Measurements from ENCODE around the gene MGAT4A.

MGAT4A gene

GRCh38 chr2:98572211-98572610, 158.7 kb downstream of the MGAT4A start:
- H3K27ac ChIP-seq (ENCODE audit: low read depth, low read length) = no peak overlapping the region
- no peak overlapping the region for H2AFZ ChIP-seq (ENCODE audit: low read length, unreplicated experiment)
- H3K36me3 ChIP-seq (ENCODE audit: insufficient read depth, low read length) = no peaks in the 10 kb centered on the region
- no peaks in the 10 kb centered on the region for H3K79me2 ChIP-seq (ENCODE audit: control insufficient read depth, insufficient read depth, low read length, unreplicated experiment)
- H3K4me3 ChIP-seq (ENCODE audit: low read depth, low read length) = no peak overlapping the region
- H3K27me3 ChIP-seq (ENCODE audit: insufficient read depth, low read length) = no peaks in the 10 kb centered on the region
- no peaks in the 10 kb centered on the region for H3K4me1 ChIP-seq (ENCODE audit: control insufficient read depth, insufficient read depth, low read length, unreplicated experiment)

- H3K4me1 ChIP-seq (ENCODE audit: control insufficient read depth, insufficient read depth, low read length, unreplicated experiment) = no peaks in the 10 kb centered on the region
- H3K27me3 ChIP-seq (ENCODE audit: insufficient read depth, low read length) = no peaks in the 10 kb centered on the region
- H3K4me3 ChIP-seq (ENCODE audit: low read depth, low read length) = no peak overlapping the region
- H2AFZ ChIP-seq (ENCODE audit: low read length, unreplicated experiment) = no peak overlapping the region
- no peaks in the 10 kb centered on the region for H3K79me2 ChIP-seq (ENCODE audit: control insufficient read depth, insufficient read depth, low read length, unreplicated experiment)
- H3K27ac ChIP-seq (ENCODE audit: low read depth, low read length) = no peak overlapping the region
- H3K36me3 ChIP-seq (ENCODE audit: insufficient read depth, low read length) = no peaks in the 10 kb centered on the region
These were observed 159.1 kb downstream of the MGAT4A start for GRCh38 chr2:98571796-98572195.

GRCh38 chr2:98571121-98571701, 159.7 kb downstream of the MGAT4A start:
- H2AFZ ChIP-seq (ENCODE audit: low read length, unreplicated experiment) = no peak overlapping the region
- H3K4me3 ChIP-seq (ENCODE audit: low read depth, low read length) = no peak overlapping the region
- H3K79me2 ChIP-seq (ENCODE audit: control insufficient read depth, insufficient read depth, low read length, unreplicated experiment) = no peaks in the 10 kb centered on the region
- no peak overlapping the region for H3K27ac ChIP-seq (ENCODE audit: low read depth, low read length)
- no peaks in the 10 kb centered on the region for H3K36me3 ChIP-seq (ENCODE audit: insufficient read depth, low read length)
- no peaks in the 10 kb centered on the region for H3K27me3 ChIP-seq (ENCODE audit: insufficient read depth, low read length)
- no peaks in the 10 kb centered on the region for H3K4me1 ChIP-seq (ENCODE audit: control insufficient read depth, insufficient read depth, low read length, unreplicated experiment)

- no peaks in the 10 kb centered on the region for H3K27me3 ChIP-seq (ENCODE audit: insufficient read depth, low read length)
- H3K27ac ChIP-seq (ENCODE audit: low read depth, low read length) = no peak overlapping the region
- no peak overlapping the region for H3K4me3 ChIP-seq (ENCODE audit: low read depth, low read length)
- H2AFZ ChIP-seq (ENCODE audit: low read length, unreplicated experiment) = no peak overlapping the region
- H3K36me3 ChIP-seq (ENCODE audit: insufficient read depth, low read length) = no peaks in the 10 kb centered on the region
- no peaks in the 10 kb centered on the region for H3K4me1 ChIP-seq (ENCODE audit: control insufficient read depth, insufficient read depth, low read length, unreplicated experiment)
- no peaks in the 10 kb centered on the region for H3K79me2 ChIP-seq (ENCODE audit: control insufficient read depth, insufficient read depth, low read length, unreplicated experiment)
These were observed 160.6 kb downstream of the MGAT4A start for GRCh38 chr2:98570356-98570755.

- no peak overlapping the region for H3K27ac ChIP-seq (ENCODE audit: low read depth, low read length)
- H3K36me3 ChIP-seq (ENCODE audit: insufficient read depth, low read length) = no peaks in the 10 kb centered on the region
- no peaks in the 10 kb centered on the region for H3K79me2 ChIP-seq (ENCODE audit: control insufficient read depth, insufficient read depth, low read length, unreplicated experiment)
- no peaks in the 10 kb centered on the region for H3K27me3 ChIP-seq (ENCODE audit: insufficient read depth, low read length)
- no peak overlapping the region for H3K4me3 ChIP-seq (ENCODE audit: low read depth, low read length)
- no peak overlapping the region for H2AFZ ChIP-seq (ENCODE audit: low read length, unreplicated experiment)
- H3K4me1 ChIP-seq (ENCODE audit: control insufficient read depth, insufficient read depth, low read length, unreplicated experiment) = no peaks in the 10 kb centered on the region
These were observed 161.0 kb downstream of the MGAT4A start for GRCh38 chr2:98569915-98570314.

- H3K4me1 ChIP-seq (ENCODE audit: control insufficient read depth, insufficient read depth, low read length, unreplicated experiment) = no peaks in the 10 kb centered on the region
- no peaks in the 10 kb centered on the region for H3K79me2 ChIP-seq (ENCODE audit: control insufficient read depth, insufficient read depth, low read length, unreplicated experiment)
- H3K4me3 ChIP-seq (ENCODE audit: low read depth, low read length) = no peak overlapping the region
- H3K27me3 ChIP-seq (ENCODE audit: insufficient read depth, low read length) = no peaks in the 10 kb centered on the region
- no peaks in the 10 kb centered on the region for H3K36me3 ChIP-seq (ENCODE audit: insufficient read depth, low read length)
- H2AFZ ChIP-seq (ENCODE audit: low read length, unreplicated experiment) = no peak overlapping the region
- no peak overlapping the region for H3K27ac ChIP-seq (ENCODE audit: low read depth, low read length)
These were observed 161.6 kb downstream of the MGAT4A start for GRCh38 chr2:98569197-98569793.
